ENCODE measurements around the gene BNC2.

The BNC2 gene

GRCh38 chr9:16593746-16594145, 276.7 kb downstream of the BNC2 start:
- no peak for DNase-seq (ENCODE audit: low read depth)
- TF ChIP-seq CTCF (IDR thresholded peaks at IDR 0.05; ENCODE audit: insufficient read depth, low read depth, low read length, missing control alignments): no peak

GRCh38 chr9:16591092-16591491, 279.4 kb downstream of the BNC2 start:
- TF ChIP-seq CTCF (IDR thresholded peaks at IDR 0.05; ENCODE audit: insufficient read depth, low read depth, low read length, missing control alignments): no peak
- H3K4me3 ChIP-seq (ENCODE audit: low read depth, low read length): no peak overlapping the region
- no peak for DNase-seq (ENCODE audit: low read depth)

More at GRCh38 chr9:16593746-16594145, 276.7 kb downstream of the BNC2 start:
- no peak overlapping the region for H3K4me3 ChIP-seq (ENCODE audit: low read depth, low read length)

- TF ChIP-seq CTCF (IDR thresholded peaks at IDR 0.05; ENCODE audit: insufficient read depth, low read depth, low read length, missing control alignments): no peak
- no peak for DNase-seq (ENCODE audit: low read depth)
- no peak overlapping the region for H3K4me3 ChIP-seq (ENCODE audit: low read depth, low read length)
These were observed 284.9 kb downstream of the BNC2 start for GRCh38 chr9:16585591-16585990.

- TF ChIP-seq CTCF (IDR thresholded peaks at IDR 0.05; ENCODE audit: insufficient read depth, low read depth, low read length, missing control alignments): no peak
- no peak for DNase-seq (ENCODE audit: low read depth)
- no peak overlapping the region for H3K4me3 ChIP-seq (ENCODE audit: low read depth, low read length)
These were observed 290.5 kb downstream of the BNC2 start for GRCh38 chr9:16579872-16580432.

- DNase-seq (ENCODE audit: low read depth): no peak
- H3K4me3 ChIP-seq (ENCODE audit: low read depth, low read length): no peak overlapping the region
- no peak for TF ChIP-seq CTCF (IDR thresholded peaks at IDR 0.05; ENCODE audit: insufficient read depth, low read depth, low read length, missing control alignments)
These were observed 294.6 kb downstream of the BNC2 start for GRCh38 chr9:16575986-16576245.

GRCh38 chr9:16575142-16575985, 295.1 kb downstream of the BNC2 start:
- no peak for TF ChIP-seq CTCF (IDR thresholded peaks at IDR 0.05; ENCODE audit: insufficient read depth, low read depth, low read length, missing control alignments)
- DNase-seq (ENCODE audit: low read depth): no peak
- no peak overlapping the region for H3K4me3 ChIP-seq (ENCODE audit: low read depth, low read length)

All from GM12865 (cell line).